GM19328 (cell line): Measurements from ENCODE around the gene CBLB.

Experiments
- ATAC-seq: cut with Tn5 transposase; IDR thresholded peaks from one replicate; pipeline ENCODE4 v1.9.1; 2021; ENCODE audit warnings: mild to moderate bottlenecking, moderate library complexity; ENCODE audit not compliant: unreplicated experiment

The CBLB gene

DNA sequence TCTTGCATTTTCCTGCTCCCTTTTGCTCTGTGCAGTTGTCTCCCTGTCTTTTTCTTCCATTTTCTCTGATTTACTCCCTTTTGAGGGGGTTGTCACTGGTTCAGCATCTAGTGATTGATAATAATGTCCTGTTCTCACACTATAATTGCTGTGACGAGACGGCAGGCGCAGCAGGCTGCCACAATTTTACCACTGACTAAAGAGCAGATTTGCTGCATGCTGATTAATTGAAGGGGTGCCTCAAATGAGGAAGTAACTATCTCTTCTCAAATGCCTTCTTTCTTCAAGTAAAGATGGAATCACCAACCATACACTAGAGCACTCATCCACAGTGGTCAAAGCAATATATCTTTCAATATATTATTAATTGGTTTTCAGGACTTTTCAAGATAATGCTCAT lies 219.3 kb downstream of the CBLB start:
- no peak for ATAC-seq

DNA sequence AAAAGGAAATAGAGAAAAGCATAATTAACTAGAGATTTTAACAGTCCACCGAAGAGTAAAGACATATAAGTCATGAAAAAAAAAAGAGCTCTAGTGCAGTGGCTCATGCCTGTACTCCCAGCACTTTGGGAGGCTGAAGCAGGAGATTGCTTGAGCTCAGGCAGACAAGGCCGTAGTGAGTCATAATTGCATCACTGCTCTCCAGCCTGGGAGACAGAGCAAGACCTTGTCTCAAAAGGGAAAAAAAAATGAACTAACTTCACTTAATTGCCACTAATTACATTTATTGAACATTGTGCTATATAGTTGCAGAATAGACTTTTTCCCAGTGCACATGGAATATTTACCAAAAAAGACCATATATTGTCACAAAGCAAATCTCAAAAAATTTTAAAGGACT lies 221.8 kb downstream of the CBLB start:
- no peak for ATAC-seq

DNA sequence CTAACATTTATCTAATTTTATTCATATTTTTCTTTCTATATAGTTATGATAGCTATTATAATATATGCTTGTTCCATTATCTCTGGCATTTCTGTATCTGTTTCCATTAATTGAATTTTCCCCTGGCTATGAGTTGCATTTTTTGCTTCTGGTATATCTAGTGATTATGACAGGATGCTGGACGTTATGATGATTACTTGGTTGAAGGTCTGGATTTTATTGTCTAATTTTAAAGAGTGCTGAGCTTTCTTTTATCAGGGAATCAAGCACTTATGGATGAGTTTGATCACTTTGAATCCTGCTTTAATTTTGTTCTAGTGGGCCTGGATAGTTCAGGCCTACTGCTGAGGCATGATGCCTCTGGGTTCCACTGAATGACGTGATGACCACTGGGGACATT lies 229.7 kb downstream of the CBLB start:
- no peak for ATAC-seq

DNA sequence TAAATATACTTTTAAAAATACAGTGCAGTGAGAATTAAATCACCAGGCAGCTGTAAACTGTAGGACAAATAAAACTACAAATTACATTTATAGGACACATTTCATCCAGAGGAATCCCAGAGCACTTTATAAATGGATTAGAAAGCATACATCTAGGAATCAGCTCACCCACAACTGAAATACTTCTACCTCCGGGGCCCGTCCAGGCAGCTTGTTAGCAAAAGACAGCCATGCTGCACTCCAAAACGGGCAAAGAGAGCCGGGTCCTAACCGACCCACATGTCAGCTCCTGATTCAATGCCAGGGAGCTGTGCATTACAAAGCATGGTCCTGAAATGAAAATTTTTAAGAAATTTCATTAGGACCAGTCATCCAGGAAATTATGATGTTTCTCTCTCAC lies 234.1 kb downstream of the CBLB start:
- ATAC-seq: no peak

- ATAC-seq: no peak
Measured at GRCh38 chr3:105629718-105630117, 239.1 kb downstream of the CBLB start.

GRCh38 chr3:105626739-105627138 lies 242.1 kb downstream of the CBLB start:
- no peak for ATAC-seq

- no peak for ATAC-seq
Measured at GRCh38 chr3:105622169-105622568, 246.6 kb downstream of the CBLB start.

DNA sequence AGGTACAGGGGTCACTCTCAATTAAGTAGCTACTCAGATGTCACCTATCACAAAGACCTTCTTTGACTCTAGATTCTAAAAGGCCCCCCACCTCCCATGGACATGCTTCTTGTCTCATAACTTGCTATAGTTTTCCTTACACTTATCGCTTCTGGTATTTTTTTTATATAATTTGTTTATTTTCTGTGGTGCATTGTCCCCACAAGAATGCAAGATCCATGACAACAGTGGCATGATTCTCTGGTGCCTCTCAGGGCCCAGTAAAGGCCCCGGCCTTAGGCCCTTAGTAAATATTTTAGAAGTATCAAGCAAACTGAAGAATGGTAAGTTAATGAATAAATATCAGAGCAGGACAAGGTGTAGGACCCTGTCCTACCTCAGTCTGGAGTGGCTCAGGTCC lies 248.6 kb downstream of the CBLB start:
- no peak for ATAC-seq

GRCh38 chr3:105619651-105620050 lies 249.2 kb downstream of the CBLB start:
- ATAC-seq: no peak

GRCh38 chr3:105618556-105618955 lies 250.3 kb downstream of the CBLB start:
- no peak for ATAC-seq

DNA sequence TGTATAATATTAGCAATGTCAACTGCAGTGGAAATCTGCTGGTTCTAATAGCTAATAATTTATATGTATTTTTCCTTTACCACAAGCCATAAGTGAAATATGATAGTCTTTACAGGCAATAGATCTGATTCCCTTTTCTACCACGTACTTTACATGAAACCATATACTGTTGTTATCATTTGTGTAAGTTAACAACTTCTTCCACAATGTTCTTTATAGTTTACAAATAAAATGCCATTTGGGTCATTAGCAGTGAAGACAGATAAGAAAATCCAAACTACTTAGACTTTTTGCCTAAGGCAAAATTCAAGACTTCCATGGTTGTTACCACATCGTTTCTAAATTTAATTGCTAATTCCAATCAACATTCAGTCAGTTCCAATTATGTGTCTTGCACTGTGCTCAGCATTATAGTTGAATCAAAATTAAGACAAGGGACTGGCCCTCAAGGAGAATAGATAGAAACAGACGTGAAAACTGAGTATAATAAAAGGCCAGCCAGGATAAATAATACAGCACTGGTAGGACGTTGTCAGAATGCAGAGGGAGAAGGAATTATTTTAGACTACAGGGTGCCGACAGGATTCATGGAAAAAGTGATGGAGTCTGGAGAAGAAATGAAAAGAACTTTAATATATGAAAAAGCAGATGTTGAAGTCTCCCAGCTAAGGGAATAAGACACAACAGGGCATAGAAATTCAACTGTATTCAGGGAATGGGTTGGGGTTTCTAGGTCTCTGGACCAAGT lies 252.3 kb downstream of the CBLB start:
- no peak for ATAC-seq

- ATAC-seq: no peak
Measured at GRCh38 chr3:105615814-105616213, 253.0 kb downstream of the CBLB start.

DNA sequence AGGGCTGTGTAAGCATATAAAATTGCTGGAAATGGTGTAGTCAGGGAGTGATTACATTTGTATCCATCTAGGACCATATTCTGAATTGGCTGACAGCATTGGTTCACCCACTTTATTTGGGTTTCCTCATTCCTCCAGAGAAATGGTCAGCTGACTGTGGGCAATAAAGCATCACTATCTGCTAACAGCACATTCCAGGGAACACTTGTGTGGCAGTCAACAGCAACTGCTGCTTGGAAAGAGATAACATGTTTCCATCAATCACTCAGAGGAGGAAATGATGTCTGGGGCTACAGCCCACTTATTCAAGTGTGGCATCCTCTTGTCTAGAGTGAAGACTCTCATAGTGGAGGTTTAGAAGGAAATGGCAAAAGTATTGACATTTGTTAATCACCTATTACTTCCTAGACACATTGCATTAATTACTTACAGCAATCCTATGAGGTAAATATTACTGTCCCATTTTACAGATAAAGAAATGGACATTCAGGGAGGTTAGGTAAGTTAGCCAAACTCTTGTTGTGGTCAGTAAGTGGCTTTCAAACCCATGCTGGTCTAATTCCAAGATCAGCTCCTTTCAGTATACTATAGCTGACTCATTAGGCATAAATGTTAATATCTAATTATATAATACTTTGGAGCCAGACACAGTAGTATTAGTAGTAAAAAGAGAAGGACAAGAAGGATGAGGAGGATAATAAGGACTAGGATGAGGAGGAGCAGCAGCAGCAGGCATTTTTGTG lies 254.4 kb downstream of the CBLB start:
- ATAC-seq: no peak

- no peak for ATAC-seq
Measured at GRCh38 chr3:105613120-105613519, 255.7 kb downstream of the CBLB start.

DNA sequence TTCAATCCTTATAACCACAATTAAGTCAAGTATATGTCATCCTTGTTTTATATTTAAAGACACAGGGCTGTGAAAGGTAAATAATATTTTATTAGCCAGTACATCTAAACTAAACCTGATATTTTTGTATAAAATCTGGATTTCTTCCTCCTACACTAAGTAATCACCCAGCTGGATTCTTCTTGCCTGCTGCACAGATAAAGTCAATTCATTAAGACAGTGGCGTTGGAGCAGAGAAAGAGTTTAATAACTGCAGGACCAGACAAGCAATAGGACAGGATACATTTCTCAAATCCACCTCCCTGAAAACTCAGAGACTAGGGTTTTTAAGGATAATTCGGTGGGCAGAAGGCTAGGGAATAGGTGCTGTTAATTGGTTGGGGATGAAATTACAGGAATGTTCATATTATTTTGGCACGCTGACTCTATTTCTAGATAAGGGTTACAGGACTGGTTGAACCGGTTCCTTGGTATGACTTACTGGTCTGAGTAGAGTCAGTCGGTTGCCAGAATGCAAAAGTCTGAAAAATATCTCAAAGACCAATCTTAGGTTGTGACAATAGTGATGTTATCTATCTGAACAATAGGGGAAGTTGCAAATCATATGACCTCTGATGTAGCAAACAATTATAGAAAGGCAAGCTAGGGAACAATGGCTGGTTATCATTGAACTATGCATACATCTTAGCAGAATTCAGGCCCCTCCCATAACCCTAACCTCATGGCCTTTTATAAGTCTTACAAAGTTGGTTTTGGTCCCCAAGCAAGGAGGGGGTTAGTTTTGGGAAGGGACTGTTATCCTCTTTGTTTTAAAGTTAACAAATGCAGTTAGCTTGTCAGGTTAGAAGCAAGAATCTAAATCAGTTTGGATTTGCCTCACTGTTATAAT lies 257.3 kb downstream of the CBLB start:
- no peak for ATAC-seq

DNA sequence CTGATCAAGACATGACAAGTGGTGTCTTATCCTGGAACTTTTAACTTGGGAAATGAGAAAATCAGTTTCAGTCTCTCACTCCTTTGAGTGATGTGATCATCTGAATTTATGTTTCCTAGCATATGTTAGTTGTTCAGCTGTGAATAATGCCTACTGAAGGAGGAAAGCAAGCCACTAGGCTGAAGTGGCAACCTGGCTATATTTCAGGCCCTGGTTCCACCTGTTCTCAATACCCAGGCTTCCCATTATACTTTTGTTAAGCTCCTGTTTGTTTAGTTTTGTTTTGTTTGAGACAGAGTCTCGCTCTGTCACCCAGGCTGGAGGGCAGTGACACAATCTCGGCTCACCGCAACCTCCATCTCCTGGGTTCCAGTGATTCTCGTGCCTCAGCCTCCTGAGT lies 258.3 kb downstream of the CBLB start:
- ATAC-seq: no peak

DNA sequence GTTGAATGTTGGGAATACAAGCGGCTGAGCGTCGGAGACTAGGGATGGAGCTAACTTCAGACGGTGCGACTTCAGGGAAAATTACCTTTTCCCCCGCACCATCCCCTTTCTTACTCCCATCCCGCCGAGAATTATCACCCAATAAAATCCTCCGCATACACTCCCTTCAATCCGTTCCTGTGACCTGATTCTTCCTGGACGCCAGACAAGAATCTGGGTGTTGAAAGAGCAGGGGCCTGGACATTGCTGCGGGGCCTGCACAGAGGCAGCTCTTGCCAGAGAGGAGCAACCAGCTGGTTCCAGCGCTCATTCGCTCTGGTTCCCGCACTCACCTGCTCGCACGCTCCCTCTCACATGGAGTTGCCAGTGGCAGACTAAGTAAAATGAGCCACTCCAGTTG lies 260.2 kb downstream of the CBLB start:
- ATAC-seq: no peak

GRCh38 chr3:105606016-105606415 lies 262.8 kb downstream of the CBLB start:
- ATAC-seq: no peak
